Activated CD8-positive, alpha-beta memory T cell treated with anti-CD3 and anti-CD28 coated beads, Interleukin-2, amount 10 ng/mL, durations not matched to agents 7 days and 5 days (primary cell): Measurements from ENCODE around the gene LDAH. TPM values are rescaled to one million over a fixed set of nuclear protein-coding genes. Genes with fewer than 3 reads are reported as not detected.
"Not testable (repeated sequence)": the region's sequence is repeated elsewhere in the genome, so short reads cannot be mapped to it uniquely, and the experiment has no call there.

ENCODE experiments used
- ATAC-seq: fragments of 150-1000 bp; cut with Tn5 transposase; one replicate; pipeline ENCODE4 v1.10.0; 2021; ENCODE audit warnings: moderate library complexity
- CTCF ChIA-PET: fragments of 350-600 bp; sonication (Branson Sonifier 250); formaldehyde crosslinking; loops from one replicate; lab custom pipeline; 2021; ENCODE audit warnings: antibody characterized with exemption; lab: Charles Lee
- DNase-seq: peaks from one replicate; pipeline ENCODE4 v3.0.0-alpha.2; 2020
- H3K27ac Mint-ChIP-seq: one replicate; pipeline ENCODE4 v1.8.0; 2021; ENCODE audit warnings: mild to moderate bottlenecking, mixed read lengths
- H3K27me3 Mint-ChIP-seq: one replicate; pipeline ENCODE4 v1.8.0; 2021; ENCODE audit warnings: mixed read lengths
- H3K36me3 Mint-ChIP-seq: one replicate; pipeline ENCODE4 v1.8.0; 2021; ENCODE audit warnings: mild to moderate bottlenecking, mixed read lengths
- H3K4me1 Mint-ChIP-seq: one replicate; pipeline ENCODE4 v1.8.0; 2021; ENCODE audit warnings: mixed read lengths
- H3K4me3 Mint-ChIP-seq: one replicate; pipeline ENCODE4 v1.8.0; 2021; ENCODE audit warnings: mild to moderate bottlenecking, moderate library complexity, mixed read lengths
- H3K9me3 Mint-ChIP-seq: one replicate; pipeline ENCODE4 v1.8.0; 2022; ENCODE audit warnings: low read depth, mixed read lengths
- total RNA-seq, 2 experiments: library from RNA; stranded (reverse); gene quantifications; one replicate each; pipeline ENCODE4 v1.2.3, GENCODE V29; 2021

The LDAH gene
- total RNA-seq, 2 experiments from 2014 or later: 21.3 to 23.7 TPM

- CTCF ChIA-PET: no interaction called here
- Mint-ChIP-seq H3K4me1 (no peaks in the 10 kb centered on the region), H3K9me3 (no peaks in the 10 kb centered on the region), H3K4me3 (no peak overlapping the region), H3K27ac (no peak overlapping the region), H3K36me3 (peaks cover 19% of the 10 kb centered on the region), H3K27me3 (no peaks in the 10 kb centered on the region)
- ATAC-seq: no peak
- no peak for DNase-seq
Observed at GRCh38 chr2:20726913-20727312, 96.0 kb downstream of the LDAH start.

DNA sequence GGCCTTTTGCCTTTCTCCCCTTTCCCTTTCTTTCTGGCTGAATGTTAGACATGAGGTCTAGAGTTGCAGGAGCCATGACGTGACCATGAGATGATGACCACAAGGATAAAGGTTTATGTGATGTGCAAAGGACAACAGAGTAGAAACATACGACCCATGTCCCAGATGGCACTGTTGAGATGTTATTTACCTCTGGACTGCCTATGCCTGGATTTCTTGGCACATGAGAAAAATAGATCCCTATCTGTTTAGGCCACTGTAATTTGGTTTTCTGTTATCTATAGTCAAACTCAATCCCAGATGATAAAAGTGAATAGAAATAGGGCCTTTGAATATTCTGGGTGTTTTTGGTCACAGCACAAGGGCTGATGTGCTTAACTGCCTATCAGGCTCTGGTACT is 97.1 kb downstream of the LDAH start:
- DNase-seq: no peak
- peaks cover 27% of the 10 kb centered on the region for H3K36me3 Mint-ChIP-seq
- ATAC-seq: no peak
- no peak overlapping the region for H3K4me3 Mint-ChIP-seq
- no peaks in the 10 kb centered on the region for H3K27me3 Mint-ChIP-seq
- H3K4me1 Mint-ChIP-seq: no peaks in the 10 kb centered on the region
- peak overlapping the region; percentile 16 for H3K27ac Mint-ChIP-seq
- H3K9me3 Mint-ChIP-seq: no peaks in the 10 kb centered on the region
- CTCF ChIA-PET: no interaction called here

- Mint-ChIP-seq H3K27ac (no peak overlapping the region), H3K4me3 (no peak overlapping the region), H3K27me3 (no peaks in the 10 kb centered on the region), H3K9me3 (no peaks in the 10 kb centered on the region), H3K4me1 (no peaks in the 10 kb centered on the region), H3K36me3 (peaks cover 30% of the 10 kb centered on the region)
- DNase-seq (no peak), ATAC-seq (no peak)
- CTCF ChIA-PET: no interaction called here
Observed at GRCh38 chr2:20724500-20725053, 98.3 kb downstream of the LDAH start.

DNA sequence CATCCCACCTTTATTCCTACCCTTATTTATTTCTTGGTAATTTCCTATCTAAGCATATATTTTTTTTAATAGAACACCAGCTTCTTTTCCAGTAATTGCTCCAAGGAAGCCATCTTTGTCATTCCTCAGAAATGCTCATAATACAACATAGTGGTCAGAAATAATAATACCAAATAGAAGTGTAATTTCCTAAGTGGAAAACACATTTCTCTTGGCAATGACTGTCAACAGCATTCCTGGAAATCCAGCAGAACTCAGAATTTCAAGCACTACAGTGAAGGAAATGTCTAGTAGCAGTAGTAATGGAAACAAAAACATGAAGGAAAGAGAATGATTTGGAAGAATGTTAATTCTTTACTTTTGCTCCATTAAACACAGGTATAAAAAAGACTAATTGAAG is 99.4 kb downstream of the LDAH start:
- Mint-ChIP-seq H3K4me3 (no peak overlapping the region), H3K27ac (no peak overlapping the region), H3K36me3 (peaks cover 35% of the 10 kb centered on the region), H3K9me3 (no peaks in the 10 kb centered on the region), H3K4me1 (no peaks in the 10 kb centered on the region), H3K27me3 (no peaks in the 10 kb centered on the region)
- DNase-seq: no peak
- CTCF ChIA-PET: no interaction called here
- ATAC-seq: no peak

- no peak overlapping the region for H3K27ac Mint-ChIP-seq
- H3K36me3 Mint-ChIP-seq: peaks cover 39% of the 10 kb centered on the region
- no peaks in the 10 kb centered on the region for H3K27me3 Mint-ChIP-seq
- H3K9me3 Mint-ChIP-seq: peaks cover 3% of the 10 kb centered on the region
- CTCF ChIA-PET: no interaction called here
- H3K4me1 Mint-ChIP-seq: no peaks in the 10 kb centered on the region
- H3K4me3 Mint-ChIP-seq: no peak overlapping the region
- ATAC-seq (no peak), DNase-seq (no peak)
Observed at GRCh38 chr2:20722592-20723240, 100.2 kb downstream of the LDAH start.

DNA sequence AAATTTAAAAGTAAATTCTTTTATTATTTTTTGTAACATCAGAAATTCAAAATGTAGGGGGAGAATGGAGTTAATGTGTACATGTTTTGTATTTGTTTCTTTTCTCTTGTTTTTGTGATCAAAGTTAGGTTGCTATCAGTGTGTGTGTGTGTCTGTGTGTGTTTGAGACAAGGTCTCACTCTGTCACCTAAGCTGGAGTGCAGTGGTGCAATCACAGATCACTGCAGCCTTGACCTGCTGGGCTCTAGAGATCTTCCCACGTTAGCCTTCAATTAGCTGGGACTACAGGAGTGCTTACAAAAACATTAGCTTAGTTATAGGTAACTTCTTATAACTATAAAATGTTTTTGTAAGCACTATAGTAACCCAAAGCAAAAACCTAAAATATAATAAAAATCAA is 105.3 kb downstream of the LDAH start:
- Mint-ChIP-seq H3K36me3 (peaks cover 49% of the 10 kb centered on the region), H3K4me1 (no peaks in the 10 kb centered on the region), H3K27me3 (no peaks in the 10 kb centered on the region), H3K4me3 (no peak overlapping the region), H3K9me3 (peaks cover 8% of the 10 kb centered on the region), H3K27ac (no peak overlapping the region)
- no peak for ATAC-seq
- no peak for DNase-seq
- CTCF ChIA-PET: no interaction called here

- ATAC-seq, DNase-seq, H3K9me3 Mint-ChIP-seq, H3K27ac Mint-ChIP-seq, H3K27me3 Mint-ChIP-seq, H3K4me3 Mint-ChIP-seq, CTCF ChIA-PET, H3K4me1 Mint-ChIP-seq: not testable (repeated sequence)
- peaks cover 50% of the 10 kb centered on the region for H3K36me3 Mint-ChIP-seq
Observed at GRCh38 chr2:20716164-20716563, 106.7 kb downstream of the LDAH start.

DNA sequence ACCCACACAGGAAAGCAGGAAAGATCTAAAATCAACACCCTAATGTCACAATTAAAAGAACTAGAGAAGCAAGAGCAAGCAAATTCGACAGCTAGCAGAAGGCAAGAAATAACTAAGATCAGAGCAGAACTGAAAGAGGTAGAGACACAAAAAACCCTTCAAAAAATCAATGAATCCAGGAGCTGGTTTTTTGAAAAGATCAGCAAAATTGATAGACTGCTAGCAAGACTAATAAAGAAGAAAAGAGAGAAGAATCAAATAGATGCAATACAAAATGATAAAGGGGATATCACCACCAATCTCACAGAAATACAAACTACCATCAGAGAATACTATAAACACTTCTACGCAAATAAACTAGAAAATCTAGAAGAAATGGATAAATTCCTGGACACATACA is 108.5 kb downstream of the LDAH start:
- DNase-seq, CTCF ChIA-PET, ATAC-seq, H3K27ac Mint-ChIP-seq, H3K9me3 Mint-ChIP-seq, H3K27me3 Mint-ChIP-seq, H3K4me3 Mint-ChIP-seq, H3K4me1 Mint-ChIP-seq: not testable (repeated sequence)
- H3K36me3 Mint-ChIP-seq: peaks cover 46% of the 10 kb centered on the region

GRCh38 chr2:20713585-20713984 is 109.3 kb downstream of the LDAH start:
- H3K27ac Mint-ChIP-seq, DNase-seq, CTCF ChIA-PET, H3K4me3 Mint-ChIP-seq, H3K27me3 Mint-ChIP-seq, ATAC-seq, H3K4me1 Mint-ChIP-seq, H3K9me3 Mint-ChIP-seq: not testable (repeated sequence)
- peaks cover 42% of the 10 kb centered on the region for H3K36me3 Mint-ChIP-seq

DNA sequence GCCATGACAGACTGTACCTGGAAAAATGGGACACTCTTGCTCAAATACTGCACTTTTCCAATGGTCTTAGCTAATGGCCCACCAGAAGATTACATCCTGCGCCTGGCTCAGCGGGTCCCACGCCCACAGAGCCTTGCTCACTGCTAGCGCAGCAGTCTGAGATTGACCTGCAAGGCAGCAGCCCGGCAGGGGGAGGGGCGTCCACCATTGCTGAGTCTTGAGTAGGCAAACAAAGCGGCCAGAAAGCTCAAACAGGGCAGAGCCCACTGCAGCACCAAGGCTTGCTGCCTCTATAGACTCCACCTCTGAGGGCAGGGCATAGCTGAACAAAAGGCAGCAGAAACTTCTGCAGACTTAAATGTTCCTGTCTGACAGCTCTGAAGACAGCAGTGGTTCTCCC is 111.3 kb downstream of the LDAH start:
- H3K4me1 Mint-ChIP-seq, DNase-seq, H3K27ac Mint-ChIP-seq, CTCF ChIA-PET, H3K27me3 Mint-ChIP-seq, H3K4me3 Mint-ChIP-seq, H3K9me3 Mint-ChIP-seq, ATAC-seq: not testable (repeated sequence)
- peaks cover 27% of the 10 kb centered on the region for H3K36me3 Mint-ChIP-seq

- CTCF ChIA-PET: no interaction called here
- Mint-ChIP-seq H3K9me3 (no peaks in the 10 kb centered on the region), H3K4me3 (no peak overlapping the region), H3K4me1 (no peaks in the 10 kb centered on the region), H3K36me3 (peaks cover 11% of the 10 kb centered on the region), H3K27ac (no peak overlapping the region), H3K27me3 (no peaks in the 10 kb centered on the region)
- DNase-seq (no peak), ATAC-seq (no peak)
Observed at GRCh38 chr2:20707601-20708000, 115.3 kb downstream of the LDAH start.

DNA sequence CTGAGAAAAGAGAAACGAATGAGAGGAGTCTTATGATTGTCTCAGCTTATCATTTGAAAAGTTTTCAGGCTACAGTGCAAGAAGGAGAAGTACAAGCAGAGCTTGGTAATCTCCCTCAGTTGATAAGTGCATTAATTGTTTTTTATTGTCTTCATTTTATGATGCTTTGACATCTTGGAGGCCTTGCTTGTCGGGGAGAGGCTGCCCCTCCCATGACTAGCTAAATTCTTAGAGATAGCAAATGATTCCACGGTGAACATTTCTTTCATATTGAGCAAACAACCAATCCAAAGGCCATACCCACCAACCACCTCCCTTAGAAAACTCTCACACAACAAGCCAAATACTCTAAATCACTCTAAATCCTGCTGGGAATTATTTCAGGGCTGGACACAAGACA is 116.1 kb downstream of the LDAH start:
- H3K27me3 Mint-ChIP-seq: no peaks in the 10 kb centered on the region
- DNase-seq: no peak
- H3K9me3 Mint-ChIP-seq: no peaks in the 10 kb centered on the region
- no peak for ATAC-seq
- no peak overlapping the region for H3K4me3 Mint-ChIP-seq
- CTCF ChIA-PET: no interaction called here
- no peaks in the 10 kb centered on the region for H3K4me1 Mint-ChIP-seq
- peaks cover 9% of the 10 kb centered on the region for H3K36me3 Mint-ChIP-seq
- no peak overlapping the region for H3K27ac Mint-ChIP-seq

DNA sequence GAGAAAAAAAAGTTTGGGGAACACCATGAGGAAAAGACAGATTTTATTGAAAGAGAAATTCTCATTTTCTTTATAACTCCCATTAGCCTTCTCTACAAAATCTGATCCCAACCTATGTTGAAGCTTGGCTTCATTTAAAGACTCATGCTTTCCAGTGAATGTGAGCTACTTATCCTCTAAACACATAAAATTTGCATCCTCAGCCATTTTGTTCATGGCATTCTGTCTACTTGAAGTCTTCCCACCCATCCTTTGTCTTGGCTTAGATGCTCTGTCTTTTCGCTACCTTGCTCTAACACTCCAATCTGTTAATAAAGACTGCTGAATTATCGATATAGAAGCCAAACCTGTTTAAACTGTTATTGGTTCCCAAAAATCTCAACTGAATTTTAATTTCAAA is 116.7 kb downstream of the LDAH start:
- DNase-seq (no peak), ATAC-seq (no peak)
- Mint-ChIP-seq H3K27ac (no peak overlapping the region), H3K4me1 (no peaks in the 10 kb centered on the region), H3K27me3 (no peaks in the 10 kb centered on the region), H3K4me3 (no peak overlapping the region), H3K36me3 (peaks cover 7% of the 10 kb centered on the region), H3K9me3 (no peaks in the 10 kb centered on the region)
- CTCF ChIA-PET: no interaction called here

- Mint-ChIP-seq H3K27me3 (no peaks in the 10 kb centered on the region), H3K4me3 (no peak overlapping the region), H3K27ac (no peak overlapping the region), H3K9me3 (no peaks in the 10 kb centered on the region), H3K36me3 (peaks cover 5% of the 10 kb centered on the region), H3K4me1 (peaks cover under 1% of the 10 kb centered on the region)
- CTCF ChIA-PET: no interaction called here
- DNase-seq (no peak), ATAC-seq (no peak)
Observed at GRCh38 chr2:20704886-20705285, 118.0 kb downstream of the LDAH start.
